HEK293 (cell line): Measurements from ENCODE around the gene PIK3R1.

Experiments
- AEBP2 ChIP-seq: fragments of 450-650 bp; formaldehyde crosslinking; IDR thresholded peaks from 2 replicates; pipeline ENCODE4 v1.5.1; 2016; ENCODE audit warnings: missing biosample characterization, missing genetic modification characterization, borderline replicate concordance
- ATF2 ChIP-seq: fragments of 450-650 bp; formaldehyde crosslinking; IDR thresholded peaks from 2 replicates; pipeline ENCODE4 v1.5.1; 2016; ENCODE audit warnings: missing biosample characterization, missing genetic modification characterization, low read depth
- ZBTB21 ChIP-seq: fragments of 450-650 bp; formaldehyde crosslinking; IDR thresholded peaks from 2 replicates; pipeline ENCODE4 v1.5.1; 2017; ENCODE audit warnings: missing biosample characterization, missing genetic modification characterization
- ZBTB8A ChIP-seq: fragments of 450-650 bp; formaldehyde crosslinking; IDR thresholded peaks from 2 replicates; pipeline ENCODE4 v1.5.1; 2016; ENCODE audit warnings: missing biosample characterization, missing genetic modification characterization
- ZFHX2 ChIP-seq: fragments of 450-650 bp; formaldehyde crosslinking; conservative IDR thresholded peaks from 2 replicates; pipeline ENCODE4 v1.5.1; 2016; ENCODE audit warnings: missing biosample characterization, missing genetic modification characterization
- ZNF16 ChIP-seq: fragments of 450-650 bp; formaldehyde crosslinking; IDR thresholded peaks from 2 replicates; pipeline ENCODE4 v1.5.1; 2016; ENCODE audit warnings: low read depth, missing biosample characterization, missing genetic modification characterization
- ZNF19 ChIP-seq: fragments of 450-650 bp; formaldehyde crosslinking; IDR thresholded peaks from 2 replicates; pipeline ENCODE4; 2016; ENCODE audit warnings: missing biosample characterization, missing genetic modification characterization, low read depth
- ZNF2 ChIP-seq: fragments of 450-650 bp; formaldehyde crosslinking; IDR thresholded peaks from 2 replicates; pipeline ENCODE4 v1.5.1; 2016; ENCODE audit warnings: missing biosample characterization, missing genetic modification characterization
- ZNF341 ChIP-seq: fragments of 450-650 bp; formaldehyde crosslinking; IDR thresholded peaks from 2 replicates; pipeline ENCODE4; 2016; ENCODE audit warnings: low read depth, missing biosample characterization, missing genetic modification characterization
- ZNF501 ChIP-seq: fragments of 450-650 bp; formaldehyde crosslinking; IDR thresholded peaks from 2 replicates; pipeline ENCODE4 v1.5.1; 2016; ENCODE audit warnings: missing biosample characterization, missing genetic modification characterization
- ZNF610 ChIP-seq: fragments of 450-650 bp; formaldehyde crosslinking; IDR thresholded peaks from 2 replicates; pipeline ENCODE4 v1.5.1; 2016; ENCODE audit warnings: missing biosample characterization, missing genetic modification characterization, borderline replicate concordance
- ZNF626 ChIP-seq: fragments of 450-650 bp; sonication (Bioruptor Pico); formaldehyde crosslinking; IDR thresholded peaks from 2 replicates; pipeline ENCODE4 v1.5.1; 2018; ENCODE audit warnings: missing biosample characterization, missing genetic modification characterization, inconsistent platforms
- TF ChIP-seq, protein P1 (sequence below): fragments of 450-650 bp; formaldehyde crosslinking; IDR thresholded peaks from 2 replicates; pipeline ENCODE4 v1.5.1; 2016; ENCODE audit warnings: missing biosample characterization, missing genetic modification characterization
- TF ChIP-seq, protein P2 (sequence below): fragments of 450-650 bp; formaldehyde crosslinking; IDR thresholded peaks from 2 replicates; pipeline ENCODE4 v1.5.1; 2016; ENCODE audit warnings: missing biosample characterization, missing genetic modification characterization

DNA sequence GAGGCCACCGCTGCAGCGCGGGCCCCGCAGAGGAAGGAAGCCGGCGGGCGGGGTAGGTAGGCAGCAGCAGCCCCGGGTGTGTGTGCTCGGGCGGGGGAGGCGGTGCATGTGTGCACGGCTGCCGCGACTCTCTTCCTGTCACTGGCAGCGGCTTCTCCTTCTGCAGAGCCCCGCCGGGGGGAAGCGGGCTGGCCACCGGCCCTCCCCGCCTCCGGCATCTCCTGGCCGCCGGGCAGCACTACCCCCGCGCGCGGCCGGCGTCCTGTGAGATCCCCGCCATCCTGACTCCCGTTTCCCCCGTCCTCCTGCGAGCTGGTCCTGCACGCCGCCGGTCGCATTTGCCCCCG is 315 bp downstream of the PIK3R1 start:
- TF ChIP-seq ZBTB8A (tag by site-specific recombination) (no peak), ZNF2 (tag by site-specific recombination) (no peak), ZNF19 (tag by site-specific recombination) (no peak), ZNF16 (tag by site-specific recombination) (no peak), ZBTB21 (no peak), ATF2 (tag by site-specific recombination) (no peak), AEBP2 (tag by site-specific recombination) (no peak), ZNF501 (no peak; the same call in 1 of the 2 replicates), ZNF341 (tag by site-specific recombination) (peak; percentile 60; the same call in 1 of the 2 replicates), ZNF626 (no peak), ZFHX2 (tag by site-specific recombination) (0 out of 2 replicates have a peak, but pooled peaks have one; percentile 23), ZNF610 (tag by site-specific recombination) (peak; percentile 56; the same call in 1 of the 2 replicates)
- TF ChIP-seq, protein P1, sequence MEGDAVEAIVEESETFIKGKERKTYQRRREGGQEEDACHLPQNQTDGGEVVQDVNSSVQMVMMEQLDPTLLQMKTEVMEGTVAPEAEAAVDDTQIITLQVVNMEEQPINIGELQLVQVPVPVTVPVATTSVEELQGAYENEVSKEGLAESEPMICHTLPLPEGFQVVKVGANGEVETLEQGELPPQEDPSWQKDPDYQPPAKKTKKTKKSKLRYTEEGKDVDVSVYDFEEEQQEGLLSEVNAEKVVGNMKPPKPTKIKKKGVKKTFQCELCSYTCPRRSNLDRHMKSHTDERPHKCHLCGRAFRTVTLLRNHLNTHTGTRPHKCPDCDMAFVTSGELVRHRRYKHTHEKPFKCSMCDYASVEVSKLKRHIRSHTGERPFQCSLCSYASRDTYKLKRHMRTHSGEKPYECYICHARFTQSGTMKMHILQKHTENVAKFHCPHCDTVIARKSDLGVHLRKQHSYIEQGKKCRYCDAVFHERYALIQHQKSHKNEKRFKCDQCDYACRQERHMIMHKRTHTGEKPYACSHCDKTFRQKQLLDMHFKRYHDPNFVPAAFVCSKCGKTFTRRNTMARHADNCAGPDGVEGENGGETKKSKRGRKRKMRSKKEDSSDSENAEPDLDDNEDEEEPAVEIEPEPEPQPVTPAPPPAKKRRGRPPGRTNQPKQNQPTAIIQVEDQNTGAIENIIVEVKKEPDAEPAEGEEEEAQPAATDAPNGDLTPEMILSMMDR (tag by site-specific recombination): no peak
- TF ChIP-seq, protein P2, sequence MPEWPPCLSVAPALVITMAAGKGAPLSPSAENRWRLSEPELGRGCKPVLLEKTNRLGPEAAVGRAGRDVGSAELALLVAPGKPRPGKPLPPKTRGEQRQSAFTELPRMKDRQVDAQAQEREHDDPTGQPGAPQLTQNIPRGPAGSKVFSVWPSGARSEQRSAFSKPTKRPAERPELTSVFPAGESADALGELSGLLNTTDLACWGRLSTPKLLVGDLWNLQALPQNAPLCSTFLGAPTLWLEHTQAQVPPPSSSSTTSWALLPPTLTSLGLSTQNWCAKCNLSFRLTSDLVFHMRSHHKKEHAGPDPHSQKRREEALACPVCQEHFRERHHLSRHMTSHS (tag by site-specific recombination): no peak
